PFSK-1 (cell line): ENCODE data around the gene POLR3H.

Experiments used
- FOXP2 ChIP-seq: optimal IDR thresholded peaks from 2 replicates; pipeline ENCODE3; 2011; ENCODE audit warnings: borderline replicate concordance, control low read depth, inconsistent platforms; ENCODE audit not compliant: insufficient read depth; ENCODE audit errors: extremely low read length, extremely low read depth
- POLR2AphosphoS5 ChIP-seq: IDR thresholded peaks from 2 replicates; pipeline ENCODE4 v1.6.1; 2012; ENCODE audit warnings: low read depth, mild to moderate bottlenecking, control low read depth, low read length, moderate library complexity
- TAF1 ChIP-seq: IDR thresholded peaks from 2 replicates; pipeline ENCODE4 v1.6.1; 2012; ENCODE audit warnings: low read length, control low read depth, borderline replicate concordance; ENCODE audit not compliant: insufficient read depth
- TF ChIP-seq, protein P1 (sequence below), 2 experiments: IDR thresholded peaks; 2 replicates each; pipeline versions ENCODE4 v1.6.1 to v1.8.0; 2011 to 2012; ENCODE audit warnings: low read depth in 2 of 2, low read length in 2 of 2, control low read depth in 1 of 2, inconsistent platforms in 1 of 2, mild to moderate bottlenecking in 1 of 2, moderate library complexity in 1 of 2; ENCODE audit not compliant: insufficient read depth in 1 of 2

DNA sequence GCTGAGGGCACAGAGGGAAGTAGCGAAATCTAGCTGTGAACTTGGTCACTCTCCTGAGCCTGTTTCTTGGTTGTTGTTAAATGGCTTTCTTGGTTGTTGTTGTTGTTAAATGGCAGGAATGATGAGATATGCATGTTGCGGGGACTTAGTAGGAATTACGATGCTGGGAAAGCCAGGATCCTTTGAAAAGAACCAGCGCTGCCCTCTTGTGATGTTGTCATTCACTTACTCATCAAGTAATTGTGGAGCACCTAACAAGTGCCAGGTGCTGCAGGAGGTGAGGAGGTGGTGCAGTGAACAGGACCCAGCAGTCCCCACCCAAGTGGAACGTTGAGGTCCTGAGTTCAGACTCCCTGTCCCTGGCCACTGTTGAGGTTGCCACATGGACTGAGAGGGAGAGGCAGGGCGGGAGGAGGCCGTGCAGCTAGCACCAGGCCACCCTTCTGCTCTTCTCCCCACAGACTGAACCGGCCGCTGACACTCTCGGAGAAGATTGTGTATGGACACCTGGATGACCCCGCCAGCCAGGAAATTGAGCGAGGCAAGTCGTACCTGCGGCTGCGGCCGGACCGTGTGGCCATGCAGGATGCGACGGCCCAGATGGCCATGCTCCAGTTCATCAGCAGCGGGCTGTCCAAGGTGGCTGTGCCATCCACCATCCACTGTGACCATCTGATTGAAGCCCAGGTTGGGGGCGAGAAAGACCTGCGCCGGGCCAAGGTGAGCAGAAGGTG is 36.8 kb downstream of the POLR3H start:
- no peak for TF ChIP-seq POLR2AphosphoS5
- TF ChIP-seq, protein P1, sequence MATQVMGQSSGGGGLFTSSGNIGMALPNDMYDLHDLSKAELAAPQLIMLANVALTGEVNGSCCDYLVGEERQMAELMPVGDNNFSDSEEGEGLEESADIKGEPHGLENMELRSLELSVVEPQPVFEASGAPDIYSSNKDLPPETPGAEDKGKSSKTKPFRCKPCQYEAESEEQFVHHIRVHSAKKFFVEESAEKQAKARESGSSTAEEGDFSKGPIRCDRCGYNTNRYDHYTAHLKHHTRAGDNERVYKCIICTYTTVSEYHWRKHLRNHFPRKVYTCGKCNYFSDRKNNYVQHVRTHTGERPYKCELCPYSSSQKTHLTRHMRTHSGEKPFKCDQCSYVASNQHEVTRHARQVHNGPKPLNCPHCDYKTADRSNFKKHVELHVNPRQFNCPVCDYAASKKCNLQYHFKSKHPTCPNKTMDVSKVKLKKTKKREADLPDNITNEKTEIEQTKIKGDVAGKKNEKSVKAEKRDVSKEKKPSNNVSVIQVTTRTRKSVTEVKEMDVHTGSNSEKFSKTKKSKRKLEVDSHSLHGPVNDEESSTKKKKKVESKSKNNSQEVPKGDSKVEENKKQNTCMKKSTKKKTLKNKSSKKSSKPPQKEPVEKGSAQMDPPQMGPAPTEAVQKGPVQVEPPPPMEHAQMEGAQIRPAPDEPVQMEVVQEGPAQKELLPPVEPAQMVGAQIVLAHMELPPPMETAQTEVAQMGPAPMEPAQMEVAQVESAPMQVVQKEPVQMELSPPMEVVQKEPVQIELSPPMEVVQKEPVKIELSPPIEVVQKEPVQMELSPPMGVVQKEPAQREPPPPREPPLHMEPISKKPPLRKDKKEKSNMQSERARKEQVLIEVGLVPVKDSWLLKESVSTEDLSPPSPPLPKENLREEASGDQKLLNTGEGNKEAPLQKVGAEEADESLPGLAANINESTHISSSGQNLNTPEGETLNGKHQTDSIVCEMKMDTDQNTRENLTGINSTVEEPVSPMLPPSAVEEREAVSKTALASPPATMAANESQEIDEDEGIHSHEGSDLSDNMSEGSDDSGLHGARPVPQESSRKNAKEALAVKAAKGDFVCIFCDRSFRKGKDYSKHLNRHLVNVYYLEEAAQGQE (IDR thresholded peaks at IDR 0.05; ENCODE audit: insufficient read depth in 1 of 2, low read depth in 2 of 2, low read length in 2 of 2), result no peak
- TF ChIP-seq FOXP2, result no peak
- no peak for TF ChIP-seq TAF1
